HCT116 (cell line): ENCODE results near the gene RAX.

Experiments used
- POLR2A ChIP-seq: IDR thresholded peaks from 2 replicates; pipeline ENCODE4 v1.7.0; 2011; ENCODE audit warnings: borderline replicate concordance; ENCODE audit not compliant: insufficient read depth, insufficient read length; ENCODE audit errors: extremely low read depth
- POLR2AphosphoS5 ChIP-seq: IDR thresholded peaks from 2 replicates; pipeline ENCODE4 v1.6.1; 2011; ENCODE audit warnings: mild to moderate bottlenecking, low read depth, low read length, moderate library complexity
- TF ChIP-seq, protein P1 (sequence below), 3 experiments: fragments of 200-600 bp in 1 of 3; sonication (generic) in 1 of 3; IDR thresholded peaks in 2 of 3; conservative IDR thresholded peaks in 1 of 3; 2 replicates each; pipeline ENCODE4 v1.5.1; 2012 to 2017; ENCODE audit warnings: low read depth in 2 of 3, low read length in 2 of 3, antibody characterized with exemption in 1 of 3, borderline replicate concordance in 1 of 3, control low read depth in 1 of 3, mild to moderate bottlenecking in 1 of 3, mixed read lengths in 1 of 3, mixed run types in 1 of 3, moderate library complexity in 1 of 3; ENCODE audit not compliant: insufficient read depth in 1 of 3
- TF ChIP-seq, protein P2 (sequence below): IDR thresholded peaks from 2 replicates; pipeline ENCODE4 v1.6.1; 2012
- TF ChIP-seq, protein P3 (sequence below): IDR thresholded peaks from 2 replicates; pipeline ENCODE4 v1.6.1; 2012

- TF ChIP-seq, protein P1, sequence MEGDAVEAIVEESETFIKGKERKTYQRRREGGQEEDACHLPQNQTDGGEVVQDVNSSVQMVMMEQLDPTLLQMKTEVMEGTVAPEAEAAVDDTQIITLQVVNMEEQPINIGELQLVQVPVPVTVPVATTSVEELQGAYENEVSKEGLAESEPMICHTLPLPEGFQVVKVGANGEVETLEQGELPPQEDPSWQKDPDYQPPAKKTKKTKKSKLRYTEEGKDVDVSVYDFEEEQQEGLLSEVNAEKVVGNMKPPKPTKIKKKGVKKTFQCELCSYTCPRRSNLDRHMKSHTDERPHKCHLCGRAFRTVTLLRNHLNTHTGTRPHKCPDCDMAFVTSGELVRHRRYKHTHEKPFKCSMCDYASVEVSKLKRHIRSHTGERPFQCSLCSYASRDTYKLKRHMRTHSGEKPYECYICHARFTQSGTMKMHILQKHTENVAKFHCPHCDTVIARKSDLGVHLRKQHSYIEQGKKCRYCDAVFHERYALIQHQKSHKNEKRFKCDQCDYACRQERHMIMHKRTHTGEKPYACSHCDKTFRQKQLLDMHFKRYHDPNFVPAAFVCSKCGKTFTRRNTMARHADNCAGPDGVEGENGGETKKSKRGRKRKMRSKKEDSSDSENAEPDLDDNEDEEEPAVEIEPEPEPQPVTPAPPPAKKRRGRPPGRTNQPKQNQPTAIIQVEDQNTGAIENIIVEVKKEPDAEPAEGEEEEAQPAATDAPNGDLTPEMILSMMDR (IDR thresholded peaks at IDR 0.05 in 2 of 3, conservative IDR thresholded peaks at IDR 0.05 in 1 of 3; ENCODE audit: borderline replicate concordance in 1 of 3, insufficient read depth in 1 of 3, low read depth in 2 of 3, low read length in 2 of 3), result no peak
- TF ChIP-seq, protein P2, sequence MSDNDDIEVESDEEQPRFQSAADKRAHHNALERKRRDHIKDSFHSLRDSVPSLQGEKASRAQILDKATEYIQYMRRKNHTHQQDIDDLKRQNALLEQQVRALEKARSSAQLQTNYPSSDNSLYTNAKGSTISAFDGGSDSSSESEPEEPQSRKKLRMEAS, result no peak
- TF ChIP-seq POLR2AphosphoS5 (no peak), POLR2A (no peak)
- TF ChIP-seq, protein P3, sequence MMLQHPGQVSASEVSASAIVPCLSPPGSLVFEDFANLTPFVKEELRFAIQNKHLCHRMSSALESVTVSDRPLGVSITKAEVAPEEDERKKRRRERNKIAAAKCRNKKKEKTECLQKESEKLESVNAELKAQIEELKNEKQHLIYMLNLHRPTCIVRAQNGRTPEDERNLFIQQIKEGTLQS, result no peak
These were observed 53.5 kb downstream of the RAX start, which contains the start of gene GRP for GRCh38 chr18:59219672-59220163.
